NCI-H2196 treated with DMSO at 0.1 percent for 48 hours (cell line): ENCODE data around the gene JOSD2.

Experiments
- DNase-seq: peaks from one replicate; lab custom pipeline; 2025; ENCODE audit not compliant: unreplicated experiment; lab: John Stamatoyannopoulos, UW

Gene JOSD2

GRCh38 chr19:50457300-50457699 is 53.7 kb downstream of the JOSD2 start:
- DNase-seq, result no peak
